IMR-90 (cell line): ENCODE data around the gene CUEDC2. TPM values are rescaled to one million over a fixed set of nuclear protein-coding genes. Genes with fewer than 3 reads are reported as not detected.

Source experiments
- ATAC-seq: fragments of 200-7000 bp; cut with Tn5 transposase; 2 replicates; pipeline ENCODE4 v1.9.1; 2020; ENCODE audit warnings: low read depth, mild to moderate bottlenecking, moderate library complexity
- Bru-seq: library from RNA; stranded (reverse); fragments of 400-500 nt; gene quantifications from one replicate; lab custom pipeline; 2021; lab: Mats Ljungman, UMichigan
- BruChase-seq, 2 experiments: library from RNA; stranded (reverse); fragments of 400-500 nt; gene quantifications; one replicate each; lab custom pipeline; 2021; lab: Mats Ljungman, UMichigan
- BruUV-seq: library from RNA; stranded (reverse); fragments of 400-500 nt; replicated peaks from 2 replicates; lab custom pipeline; 2021; lab: Mats Ljungman, UMichigan
- CTCF ChIA-PET: fragments of 300-600 bp; formaldehyde crosslinking; extraction: SDS; loops from one replicate; lab custom pipeline; 2021; ENCODE audit warnings: antibody characterized with exemption; lab: Yijun Ruan, JAX
- POLR2A ChIA-PET: fragments of 300-600 bp; sonication (Branson Sonifier 250); formaldehyde crosslinking; loops from one replicate; lab custom pipeline; 2022; ENCODE audit warnings: antibody characterized with exemption; ENCODE audit not compliant: unreplicated experiment; lab: Charles Lee
- DNase-seq: peaks from one replicate; pipeline ENCODE4 v3.0.0; 2013
- H2AFZ ChIP-seq: replicated peaks from 2 replicates; pipeline ENCODE3; 2013; ENCODE audit warnings: low read length, mild to moderate bottlenecking; ENCODE audit not compliant: poor library complexity
- H2AK5ac ChIP-seq: 2 replicates; pipeline ENCODE4 v1.6.1; 2013; ENCODE audit warnings: low read depth, low read length, inconsistent platforms
- H2AK9ac ChIP-seq: replicated peaks from 2 replicates; pipeline ENCODE3; 2013; ENCODE audit warnings: mild to moderate bottlenecking, low read depth, low read length, moderate library complexity; ENCODE audit not compliant: poor library complexity
- H2BK120ac ChIP-seq: 2 replicates; pipeline ENCODE4 v1.6.1; 2013; ENCODE audit warnings: low read depth, low read length, inconsistent platforms
- H2BK15ac ChIP-seq: 3 replicates; pipeline ENCODE4 v1.6.1; 2013; ENCODE audit warnings: low read depth, low read length, inconsistent platforms
- H2BK20ac ChIP-seq: 2 replicates; pipeline ENCODE4 v1.6.1; 2013; ENCODE audit warnings: low read depth, mild to moderate bottlenecking, inconsistent platforms, low read length, moderate library complexity
- H2BK5ac ChIP-seq: 2 replicates; pipeline ENCODE4 v1.6.1; 2013; ENCODE audit warnings: mild to moderate bottlenecking, low read depth, low read length, inconsistent platforms; ENCODE audit not compliant: poor library complexity, severe bottlenecking
- H3K14ac ChIP-seq: replicated peaks from 2 replicates; pipeline ENCODE4 v1.6.1; 2013; ENCODE audit warnings: low read depth, low read length, inconsistent platforms
- H3K18ac ChIP-seq: 2 replicates; pipeline ENCODE4 v1.6.1; 2013; ENCODE audit warnings: low read depth, low read length, control low read depth
- H3K23ac ChIP-seq: 2 replicates; pipeline ENCODE4 v1.6.1; 2013; ENCODE audit warnings: low read depth, low read length, inconsistent platforms
- H3K27ac ChIP-seq: 2 replicates; pipeline ENCODE4 v1.5.1; 2013; ENCODE audit warnings: mild to moderate bottlenecking, control low read depth, low read length; ENCODE audit not compliant: insufficient read depth
- H3K27me3 ChIP-seq: 2 replicates; pipeline ENCODE4 v1.6.1; 2013; ENCODE audit warnings: low read length; ENCODE audit not compliant: control insufficient read depth, insufficient read depth
- H3K36me3 ChIP-seq: 2 replicates; pipeline ENCODE4 v1.6.1; 2013; ENCODE audit warnings: low read length, mixed read lengths; ENCODE audit not compliant: control insufficient read depth, insufficient read depth
- H3K4ac ChIP-seq: 2 replicates; pipeline ENCODE4 v1.6.1; 2013; ENCODE audit warnings: low read depth, low read length, inconsistent platforms
- H3K4me1 ChIP-seq: 2 replicates; pipeline ENCODE4 v1.6.1; 2013; ENCODE audit warnings: low read length, mixed read lengths; ENCODE audit not compliant: control insufficient read depth, insufficient read depth
- H3K4me2 ChIP-seq: 2 replicates; pipeline ENCODE4 v1.6.1; 2013; ENCODE audit warnings: low read depth, mild to moderate bottlenecking, control low read depth, low read length, moderate library complexity
- H3K4me3 ChIP-seq: 2 replicates; pipeline ENCODE4 v1.5.1; 2013; ENCODE audit warnings: low read depth, mild to moderate bottlenecking, control low read depth, low read length, moderate library complexity; ENCODE audit not compliant: insufficient read depth
- H3K56ac ChIP-seq: 2 replicates; pipeline ENCODE4 v1.6.1; 2013; ENCODE audit warnings: low read length, inconsistent platforms; ENCODE audit not compliant: insufficient read depth; ENCODE audit errors: extremely low read depth
- H3K79me1 ChIP-seq, 2 experiments: 2 replicates each; pipeline ENCODE4 v1.6.1; 2013; ENCODE audit warnings: low read length in 2 of 2, inconsistent platforms in 1 of 2, low read depth in 1 of 2
- H3K9ac ChIP-seq: 2 replicates; pipeline ENCODE4 v1.6.1; 2013; ENCODE audit warnings: low read depth, low read length, control low read depth
- H3K9me1 ChIP-seq: 2 replicates; pipeline ENCODE4 v1.6.1; 2013; ENCODE audit warnings: low read length, inconsistent platforms; ENCODE audit not compliant: insufficient read depth
- H3K9me3 ChIP-seq: 2 replicates; pipeline ENCODE4 v1.6.1; 2013; ENCODE audit warnings: low read length; ENCODE audit not compliant: control insufficient read depth, insufficient read depth
- H4K20me1 ChIP-seq: 2 replicates; pipeline ENCODE4 v1.6.1; 2013; ENCODE audit warnings: low read length, inconsistent platforms; ENCODE audit not compliant: insufficient read depth
- H4K5ac ChIP-seq: 2 replicates; pipeline ENCODE4 v1.6.1; 2013; ENCODE audit warnings: mild to moderate bottlenecking, low read depth, low read length, control low read depth
- H4K8ac ChIP-seq, 2 experiments: 2 replicates each; pipeline ENCODE4 v1.6.1; 2013; ENCODE audit warnings: low read depth in 2 of 2, low read length in 2 of 2, control low read depth in 1 of 2, inconsistent platforms in 1 of 2
- H4K91ac ChIP-seq: 2 replicates; pipeline ENCODE4 v1.6.1; 2013; ENCODE audit warnings: low read depth, low read length, inconsistent platforms; ENCODE audit not compliant: insufficient read depth
- CEBPB ChIP-seq: IDR thresholded peaks from 2 replicates; pipeline ENCODE4 v1.6.1; 2012; ENCODE audit warnings: low read depth, low read length, improper control_type of control experiment
- CHD1 ChIP-seq: IDR thresholded peaks from 2 replicates; pipeline ENCODE4 v1.6.1; 2012; ENCODE audit warnings: low read depth, low read length, improper control_type of control experiment
- CTCF ChIP-seq: conservative IDR thresholded peaks from 2 replicates; pipeline ENCODE4 v1.5.1; 2012; ENCODE audit warnings: mild to moderate bottlenecking, low read depth, low read length, improper control_type of control experiment
- ELK1 ChIP-seq: fragments of 150-350 bp; IDR thresholded peaks from 2 replicates; pipeline ENCODE4 v1.6.1; 2016; ENCODE audit warnings: low read depth, mild to moderate bottlenecking, low read length, moderate library complexity, borderline replicate concordance
- MAFK ChIP-seq: IDR thresholded peaks from 2 replicates; pipeline ENCODE4 v1.6.1; 2012; ENCODE audit warnings: low read depth, low read length, improper control_type of control experiment
- MAZ ChIP-seq: IDR thresholded peaks from 2 replicates; pipeline ENCODE4 v1.6.1; 2012; ENCODE audit warnings: low read depth, mild to moderate bottlenecking, low read length, improper control_type of control experiment, moderate library complexity, borderline replicate concordance
- MXI1 ChIP-seq: IDR thresholded peaks from 2 replicates; pipeline ENCODE4 v1.6.1; 2012; ENCODE audit warnings: low read depth, mild to moderate bottlenecking, low read length, moderate library complexity, borderline replicate concordance
- NFE2L2 ChIP-seq: fragments of 150-350 bp; IDR thresholded peaks from 2 replicates; pipeline ENCODE4 v1.6.1; 2016; ENCODE audit warnings: low read depth, mild to moderate bottlenecking, low read length
- POLR2A ChIP-seq: IDR thresholded peaks from 2 replicates; pipeline ENCODE4 v1.6.1; 2012; ENCODE audit warnings: mild to moderate bottlenecking, low read depth, low read length
- RAD21 ChIP-seq: IDR thresholded peaks from 2 replicates; pipeline ENCODE4 v1.6.1; 2012; ENCODE audit warnings: low read length, improper control_type of control experiment
- RCOR1 ChIP-seq: IDR thresholded peaks from 2 replicates; pipeline ENCODE4 v1.6.1; 2012; ENCODE audit warnings: mild to moderate bottlenecking, low read length, improper control_type of control experiment; ENCODE audit not compliant: insufficient replicate concordance
- RFX5 ChIP-seq: IDR thresholded peaks from 2 replicates; pipeline ENCODE4 v1.8.0; 2012; ENCODE audit warnings: low read depth, mild to moderate bottlenecking, low read length, moderate library complexity
- WGBS, 2 experiments: methylation state at CpG; one replicate each; pipeline versions ENCODE4 v1.1.5 to v1.1.7; 2013; ENCODE audit warnings: missing lambda C conversion rate in 2 of 2; ENCODE audit not compliant: insufficient read length in 1 of 2; ENCODE audit errors: extremely low coverage in 2 of 2; 5-methylcytosine and 5-hydroxymethylcytosine counted together
- dilution Hi-C: fragments of 300-500 bp; cut with HindIII; formaldehyde crosslinking; loops from one replicate; pipeline ENCODE4 v1.14.3; 2018; ENCODE audit warnings: low sequenced_read_pairs; ENCODE audit not compliant: unreplicated experiment
- in situ Hi-C: fragments of 300-500 bp; cut with MboI; formaldehyde crosslinking; loops from 3 replicates; pipeline ENCODE4 v1.14.3; 2019; ENCODE audit warnings: low sequenced_read_pairs, inconsistent platforms, mixed read lengths
- intact Hi-C: fragments of 100-400 bp; cut with micrococcal nuclease; formaldehyde crosslinking; loops from 2 replicates; pipeline ENCODE4 v1.10.0; 2022
- long read RNA-seq: library from polyadenylated mRNA; unstranded; transcript quantifications from one replicate; pipeline ENCODE4 v2.0.0, GENCODE V29; 2021; ENCODE audit not compliant: unreplicated experiment
- polyA plus RNA-seq, 3 experiments: library from polyadenylated mRNA; depleted of rRNA; stranded (reverse); fragments of >200 nt; gene quantifications; 2 replicates each; pipeline ENCODE4 v1.2.3, GENCODE V29; 2012; ENCODE audit warnings: low replicate concordance in 1 of 3
- total RNA-seq: library from RNA; depleted of rRNA; stranded (reverse); fragments of >200 nt; gene quantifications from 2 replicates; pipeline ENCODE4 v1.2.3, GENCODE V29; 2012; rRNA removed

CUEDC2 gene
- total RNA-seq (43.6 and 55.7 TPM in 2 replicates), polyA plus RNA-seq (2012; rRNA removed) (84.9 and 87.6 TPM in 2 replicates), Bru-seq, nascent RNA (percentile 72 among the genes with signal in this experiment), BruChase-seq, experiment 1, labeled RNA remaining after a 6-hour chase (percentile 87 among the genes with signal in this experiment), BruChase-seq, experiment 2, labeled RNA remaining after a 2-hour chase (percentile 80 among the genes with signal in this experiment)
- polyA plus RNA-seq (2012; cell fraction: cytosol; rRNA removed): 81.3 and 97.7 TPM in 2 replicates
- 105 and 123 TPM in 2 replicates for polyA plus RNA-seq (2012; cell fraction: nucleus; rRNA removed; ENCODE audit: low replicate concordance)
- long read RNA-seq, transcript CUEDC2-201 (9 exons, 1,191 nt): major isoform, 77 of 100 reads
- long read RNA-seq, partial matches to known transcripts: 9 of 100 reads
- long read RNA-seq, other reads (novel, unspliced or antisense): 13 of 100 reads

DNA sequence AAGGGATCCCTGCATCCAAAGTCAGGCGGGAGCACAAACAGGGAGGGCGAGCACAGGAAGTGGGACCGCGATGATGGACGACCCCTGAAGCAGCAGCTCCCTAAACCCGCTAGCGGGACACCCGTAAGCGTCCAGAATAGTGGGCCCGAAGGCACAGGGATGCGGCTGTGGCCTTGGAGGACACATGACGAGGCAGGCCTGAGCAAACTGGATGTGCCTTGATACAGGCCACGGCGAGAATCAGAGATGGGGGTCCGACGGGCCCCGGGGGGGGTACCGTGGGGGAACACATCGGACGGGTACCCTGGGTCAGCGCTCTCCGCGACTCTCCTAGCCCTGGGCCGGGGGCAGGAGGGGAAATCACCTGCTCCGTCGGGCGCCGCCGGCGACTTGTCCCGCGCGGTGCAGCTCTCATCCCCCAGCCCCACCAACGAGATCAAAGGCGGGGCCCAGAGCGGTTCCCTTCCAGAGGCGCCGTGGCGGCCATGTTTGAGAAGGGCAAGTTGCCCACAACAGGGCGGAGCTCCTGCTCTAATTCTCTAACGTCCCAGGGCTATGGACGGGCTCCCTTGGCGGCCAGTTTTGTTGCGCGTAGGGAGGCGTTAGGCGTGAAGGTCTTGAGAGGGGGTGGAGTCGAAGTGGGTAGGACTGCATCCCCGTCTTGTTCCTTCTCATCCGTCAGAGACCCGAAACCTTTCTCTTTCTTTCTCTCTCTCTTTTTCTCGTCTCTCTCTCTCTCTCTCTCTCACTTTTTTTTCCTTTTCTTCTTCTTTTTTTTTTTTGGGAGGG is at the start of gene CUEDC2:
TSS of gene CUEDC2 (minus strand) at position 413 of the 789 bp plus-strand sequence. CDS start 7,386 bp downstream, outside the sequence.
- H3K4me3 ChIP-seq: peak within 1 kb of the TSS; percentile 70
- in situ Hi-C loops: no loop called here
- DNase-seq (peak; percentile 94), ATAC-seq (peak; percentile 95)
- 0% methylated on average over 22 of the region's 52 CpGs; no CpG with 5 or more reads in 1 of the 2 experiments for whole genome bisulfite sequencing, 2 experiments
- peak within 1 kb of the TSS; percentile 35 for H3K18ac ChIP-seq
- peak within 1 kb of the TSS; percentile 75 for H3K56ac ChIP-seq
- H3K27ac ChIP-seq: peak within 1 kb of the TSS; percentile 85
- H3K4me2 ChIP-seq: peak within 1 kb of the TSS; percentile 94
- H4K20me1 ChIP-seq: no peaks in the 10 kb centered on the region
- peak within 1 kb of the TSS; percentile 96 for H2AFZ ChIP-seq
- H2BK5ac ChIP-seq: peak within 1 kb of the TSS; percentile 72
- H3K14ac ChIP-seq: peak within 1 kb of the TSS; percentile 95
- peak within 1 kb of the TSS; percentile 85 to 99 for H4K8ac ChIP-seq
- H3K27me3 ChIP-seq: no peaks in the 10 kb centered on the region
- H3K79me1 ChIP-seq: peaks cover 9 to 20% of the 10 kb centered on the region in 2 experiments
- peak within 1 kb of the TSS; percentile 57; the same call in 1 of the 2 replicates for H2BK120ac ChIP-seq
- H4K91ac ChIP-seq: peak within 1 kb of the TSS; percentile 85
- no peaks in the 10 kb centered on the region for H3K9me3 ChIP-seq
- peak within 1 kb of the TSS; percentile 81 for H3K4ac ChIP-seq
- CTCF ChIA-PET: interaction anchor here (0.9 kb wide), 1 partner anchor 80 kb away, joined by 3 read pairs; no protein-coding TSS in a partner anchor
- no peaks in the 10 kb centered on the region for H3K36me3 ChIP-seq
- H3K9ac ChIP-seq: peak within 1 kb of the TSS; percentile 89
- intact Hi-C loops: loop anchor here (1.0 kb wide), 1 partner anchor 148 kb away; no protein-coding TSS in a partner anchor
- TF ChIP-seq CHD1: no peak
- TF ChIP-seq RFX5: peak; percentile 30; the same call in 1 of the 2 replicates
- TF ChIP-seq NFE2L2: no peak
- TF ChIP-seq CEBPB: no peak
- no peak for TF ChIP-seq RAD21
- no peak for TF ChIP-seq ELK1
- no peak for TF ChIP-seq MAFK
- TF ChIP-seq MAZ: peak; percentile 83; the same call in 1 of the 2 replicates
- peak; percentile 62; the same call in 1 of the 2 replicates for TF ChIP-seq POLR2A
- 0 out of 2 replicates have a peak, but pooled peaks have one; percentile 5 for TF ChIP-seq CTCF
- no peak for TF ChIP-seq MXI1
- TF ChIP-seq RCOR1: no peak
- H2AK9ac ChIP-seq: peak within 1 kb of the TSS; percentile 76
- H2BK20ac ChIP-seq: no peak within 1 kb of the TSS
- peak within 1 kb of the TSS; percentile 91 for H3K23ac ChIP-seq
- POLR2A ChIA-PET: interaction anchor here (0.7 to 1.0 kb wide), 2 partner anchors 11 to 81 kb away, joined by 3 to 17 read pairs; no protein-coding TSS in a partner anchor
- no TSS peak for BruUV-seq
- dilution Hi-C loops: no loop called here
- H3K9me1 ChIP-seq: peaks cover 3% of the 10 kb centered on the region; the same call in 1 of the 2 replicates
- H2BK15ac ChIP-seq: peak within 1 kb of the TSS; percentile 30; the same call in 1 of the 3 replicates
- H3K4me1 ChIP-seq: peaks cover 13% of the 10 kb centered on the region
- peak within 1 kb of the TSS; percentile 45 for H2AK5ac ChIP-seq
- peak within 1 kb of the TSS; percentile 89 for H4K5ac ChIP-seq
